Measurements from ENCODE around the gene UHRF1. TPM values are rescaled to one million over a fixed set of nuclear protein-coding genes. Genes with fewer than 3 reads are reported as not detected.

UHRF1 gene
- polyA plus RNA-seq, 1 donor (not counting 4 experiments of a cell fraction or from before 2014, with no cell fraction given): 9.7 TPM

GRCh38 chr19:4971816-4972495 lies 62.7 kb downstream of the UHRF1 start:
- Histone ChIP-seq H2AFZ (ENCODE audit: control insufficient read depth, low read length) (no peak overlapping the region), H3K27ac (ENCODE audit: control insufficient read depth, insufficient read depth, low read length) (no peak overlapping the region), H3K79me2 (ENCODE audit: control insufficient read depth, insufficient read depth, low read length) (peaks cover 59% of the 10 kb centered on the region), H3K4me1 (ENCODE audit: control insufficient read depth, extremely low read depth, insufficient read depth, low read length) (peaks cover 55% of the 10 kb centered on the region), H3K36me3 (ENCODE audit: control insufficient read depth in 2 of 2, extremely low read depth in 1 of 2, insufficient read depth in 2 of 2, low read length in 2 of 2) (no peaks in the 10 kb centered on the region), H3K4me3 (ENCODE audit: control insufficient read depth in 2 of 3, extremely low read depth in 1 of 3, insufficient read depth in 2 of 3, low read depth in 1 of 3, low read length in 3 of 3) (peak overlapping the region; percentile 73 to 90 (median 85)), H3K27me3 (ENCODE audit: control insufficient read depth, extremely low read depth, insufficient read depth, low read length) (no peaks in the 10 kb centered on the region), H3K9ac (ENCODE audit: control insufficient read depth, extremely low read depth, insufficient read depth, low read length) (no peak overlapping the region), H4K20me1 (ENCODE audit: control insufficient read depth, extremely low read depth, insufficient read depth, low read length) (peaks cover 10% of the 10 kb centered on the region), H3K9me1 (ENCODE audit: control insufficient read depth, extremely low read depth, insufficient read depth, low read length) (peaks cover 5% of the 10 kb centered on the region), H3K4me2 (ENCODE audit: control insufficient read depth, extremely low read depth, insufficient read depth, low read depth, low read length) (peak overlapping the region; percentile 100), H3K9me3 (ENCODE audit: control insufficient read depth, low read depth, low read length) (no peaks in the 10 kb centered on the region)
- TF ChIP-seq CTCF (optimal IDR thresholded peaks at IDR 0.05 in 1 of 3, IDR thresholded peaks at IDR 0.05 in 1 of 3, conservative IDR thresholded peaks at IDR 0.05 in 1 of 3; ENCODE audit: extremely low read depth in 1 of 3, insufficient read depth in 2 of 3, low read length in 3 of 3) (no peak), EZH2 (IDR thresholded peaks at IDR 0.05; ENCODE audit: low read length) (no peak)
- FAIRE-seq: no peak
- no peak for DNase-seq (ENCODE audit: low read depth, low spot score)
- dilution Hi-C loops (cut with MboI; ENCODE audit: extremely low pct_ligation_motif_present, low sequenced_read_pairs): no loop called here

- dilution Hi-C loops (cut with MboI; ENCODE audit: extremely low pct_ligation_motif_present, low sequenced_read_pairs): no loop called here
- Histone ChIP-seq H3K27me3 (ENCODE audit: control insufficient read depth, extremely low read depth, insufficient read depth, low read length) (no peaks in the 10 kb centered on the region), H3K27ac (ENCODE audit: control insufficient read depth, insufficient read depth, low read length) (peak overlapping the region; percentile 6), H3K9me3 (ENCODE audit: control insufficient read depth, low read depth, low read length) (no peaks in the 10 kb centered on the region), H3K9ac (ENCODE audit: control insufficient read depth, extremely low read depth, insufficient read depth, low read length) (peak overlapping the region; percentile 25), H3K79me2 (ENCODE audit: control insufficient read depth, insufficient read depth, low read length) (peaks cover 66% of the 10 kb centered on the region), H2AFZ (ENCODE audit: control insufficient read depth, low read length) (no peak overlapping the region), H3K4me1 (ENCODE audit: control insufficient read depth, extremely low read depth, insufficient read depth, low read length) (peaks cover 62% of the 10 kb centered on the region), H3K4me2 (ENCODE audit: control insufficient read depth, extremely low read depth, insufficient read depth, low read depth, low read length) (peak overlapping the region; percentile 69), H3K9me1 (ENCODE audit: control insufficient read depth, extremely low read depth, insufficient read depth, low read length) (peaks cover 5% of the 10 kb centered on the region), H4K20me1 (ENCODE audit: control insufficient read depth, extremely low read depth, insufficient read depth, low read length) (peaks cover 10% of the 10 kb centered on the region), H3K4me3 (ENCODE audit: control insufficient read depth in 2 of 3, extremely low read depth in 1 of 3, insufficient read depth in 2 of 3, low read depth in 1 of 3, low read length in 3 of 3) (peak overlapping the region in 2 of 3 experiments; percentile 8 to 51), H3K36me3 (ENCODE audit: control insufficient read depth in 2 of 2, extremely low read depth in 1 of 2, insufficient read depth in 2 of 2, low read length in 2 of 2) (peaks cover 0 to under 1% of the 10 kb centered on the region in 2 experiments)
- FAIRE-seq: no peak
- no peak for TF ChIP-seq EZH2 (IDR thresholded peaks at IDR 0.05; ENCODE audit: low read length)
- no peak for TF ChIP-seq CTCF (optimal IDR thresholded peaks at IDR 0.05 in 1 of 3, IDR thresholded peaks at IDR 0.05 in 1 of 3, conservative IDR thresholded peaks at IDR 0.05 in 1 of 3; ENCODE audit: extremely low read depth in 1 of 3, insufficient read depth in 2 of 3, low read length in 3 of 3)
- DNase-seq (ENCODE audit: low read depth, low spot score): no peak
Observed at GRCh38 chr19:4972509-4973230, 63.4 kb downstream of the UHRF1 start.

All from keratinocyte (primary cell).